Smooth muscle cell (in vitro differentiated cells): Measurements from ENCODE around the gene OTOG. TPM values are rescaled to one million over a fixed set of nuclear protein-coding genes. Genes with fewer than 3 reads are reported as not detected.

Experiments used
- DNase-seq: peaks from one replicate; lab custom pipeline; 2025; ENCODE audit not compliant: unreplicated experiment; lab: John Stamatoyannopoulos, UW
- H2AFZ ChIP-seq: fragments of 200-600 bp; sonication (generic); 2 replicates; pipeline ENCODE4 v1.6.0; 2016; ENCODE audit warnings: antibody characterized with exemption, low read depth, mild to moderate bottlenecking
- H3F3A ChIP-seq: fragments of 200-600 bp; sonication (generic); 2 replicates; pipeline ENCODE4 v1.6.0; 2017; ENCODE audit warnings: antibody characterized with exemption, low read depth
- H3K27ac ChIP-seq: fragments of 200-600 bp; sonication (generic); 2 replicates; pipeline ENCODE4 v1.5.1; 2016; ENCODE audit warnings: low read depth, mild to moderate bottlenecking
- H3K27me3 ChIP-seq: fragments of 200-600 bp; sonication (generic); 2 replicates; pipeline ENCODE4 v1.6.1; 2016; ENCODE audit warnings: low read depth, mild to moderate bottlenecking
- H3K36me3 ChIP-seq: fragments of 200-600 bp; sonication (generic); 2 replicates; pipeline ENCODE4 v1.5.1; 2016; ENCODE audit warnings: low read depth
- H3K4me1 ChIP-seq: fragments of 200-600 bp; sonication (generic); 2 replicates; pipeline ENCODE4 v1.5.1; 2016; ENCODE audit warnings: low read depth
- H3K4me2 ChIP-seq: fragments of 200-600 bp; sonication (generic); 2 replicates; pipeline ENCODE4 v1.6.0; 2016; ENCODE audit warnings: mild to moderate bottlenecking
- H3K4me3 ChIP-seq: fragments of 200-600 bp; sonication (generic); 2 replicates; pipeline ENCODE4 v1.5.1; 2016; ENCODE audit warnings: mild to moderate bottlenecking
- H3K79me2 ChIP-seq: fragments of 200-600 bp; sonication (generic); 2 replicates; pipeline ENCODE4 v1.6.0; 2016; ENCODE audit warnings: low read depth, mild to moderate bottlenecking
- H3K9ac ChIP-seq: fragments of 200-600 bp; sonication (generic); 2 replicates; pipeline ENCODE4 v1.6.0; 2016; ENCODE audit warnings: low read depth
- H3K9me3 ChIP-seq: fragments of 200-600 bp; sonication (generic); replicated peaks from 2 replicates; pipeline ENCODE4 v1.5.1; 2016; ENCODE audit warnings: low read depth
- H4K20me1 ChIP-seq: fragments of 200-600 bp; sonication (generic); 2 replicates; pipeline ENCODE4 v1.6.0; 2016; ENCODE audit warnings: low read depth
- WGBS: methylation state at CpG from one replicate; pipeline ENCODE4 v1.1.7; 2016; ENCODE audit warnings: low lambda C conversion rate; 5-methylcytosine and 5-hydroxymethylcytosine counted together
- polyA plus RNA-seq: library from polyadenylated mRNA; unstranded; fragments of >200 nt; fragmentation: Nextera tagmentation; extraction: Ambion mirVana; gene quantifications from 2 replicates; pipeline ENCODE4 v1.2.1, GENCODE V29; 2016
- total RNA-seq: library from RNA; depleted of rRNA; stranded (reverse); fragments of >200 nt; gene quantifications from 2 replicates; pipeline ENCODE4 v1.2.3, GENCODE V29; 2014
- TF ChIP-seq, protein P1 (sequence below): fragments of 200-600 bp; sonication (generic); IDR thresholded peaks from 2 replicates; pipeline ENCODE4 v1.5.1; 2017; ENCODE audit warnings: borderline replicate concordance, mild to moderate bottlenecking, antibody characterized with exemption; ENCODE audit not compliant: insufficient read depth, poor library complexity, severe bottlenecking

OTOG gene
- total and polyA plus RNA-seq, 2 experiments from 2014 or later = not detected

DNA sequence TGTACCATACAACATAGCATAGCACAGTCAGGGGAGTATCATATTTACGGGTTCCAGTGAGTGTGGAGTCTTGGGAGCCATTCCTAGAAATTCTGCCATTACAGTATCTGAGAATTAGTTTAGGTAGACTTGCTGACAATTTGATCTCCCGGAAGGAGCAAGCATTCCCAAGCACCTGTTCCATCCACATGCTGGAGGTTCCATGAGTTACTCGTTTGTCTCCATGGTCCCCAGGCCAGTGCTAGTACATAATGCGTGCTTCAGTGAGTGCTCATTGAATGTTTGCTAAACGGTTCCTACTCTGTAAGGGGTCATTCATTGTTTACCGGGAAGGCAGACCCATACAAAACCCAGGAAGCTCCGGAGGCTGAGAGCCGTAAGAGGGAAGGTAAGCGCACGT is 144.9 kb downstream of the OTOG start:
- H3K4me3 ChIP-seq = no peak overlapping the region
- H3K79me2 ChIP-seq = no peaks in the 10 kb centered on the region
- no peaks in the 10 kb centered on the region for H3K36me3 ChIP-seq
- no peaks in the 10 kb centered on the region for H3K4me1 ChIP-seq
- H4K20me1 ChIP-seq = no peaks in the 10 kb centered on the region
- no peak overlapping the region for H2AFZ ChIP-seq
- no peaks in the 10 kb centered on the region for H3K9me3 ChIP-seq
- H3K27me3 ChIP-seq = peaks cover 78% of the 10 kb centered on the region
- H3K9ac ChIP-seq = no peak overlapping the region
- no peak overlapping the region for H3K27ac ChIP-seq
- H3F3A ChIP-seq = no peaks in the 10 kb centered on the region
- TF ChIP-seq, protein P1, sequence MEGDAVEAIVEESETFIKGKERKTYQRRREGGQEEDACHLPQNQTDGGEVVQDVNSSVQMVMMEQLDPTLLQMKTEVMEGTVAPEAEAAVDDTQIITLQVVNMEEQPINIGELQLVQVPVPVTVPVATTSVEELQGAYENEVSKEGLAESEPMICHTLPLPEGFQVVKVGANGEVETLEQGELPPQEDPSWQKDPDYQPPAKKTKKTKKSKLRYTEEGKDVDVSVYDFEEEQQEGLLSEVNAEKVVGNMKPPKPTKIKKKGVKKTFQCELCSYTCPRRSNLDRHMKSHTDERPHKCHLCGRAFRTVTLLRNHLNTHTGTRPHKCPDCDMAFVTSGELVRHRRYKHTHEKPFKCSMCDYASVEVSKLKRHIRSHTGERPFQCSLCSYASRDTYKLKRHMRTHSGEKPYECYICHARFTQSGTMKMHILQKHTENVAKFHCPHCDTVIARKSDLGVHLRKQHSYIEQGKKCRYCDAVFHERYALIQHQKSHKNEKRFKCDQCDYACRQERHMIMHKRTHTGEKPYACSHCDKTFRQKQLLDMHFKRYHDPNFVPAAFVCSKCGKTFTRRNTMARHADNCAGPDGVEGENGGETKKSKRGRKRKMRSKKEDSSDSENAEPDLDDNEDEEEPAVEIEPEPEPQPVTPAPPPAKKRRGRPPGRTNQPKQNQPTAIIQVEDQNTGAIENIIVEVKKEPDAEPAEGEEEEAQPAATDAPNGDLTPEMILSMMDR = no peak
- H3K4me2 ChIP-seq = no peak overlapping the region
- 68% methylated on average over 10 of the region's 10 CpGs for WGBS
- DNase-seq = no peak

DNA sequence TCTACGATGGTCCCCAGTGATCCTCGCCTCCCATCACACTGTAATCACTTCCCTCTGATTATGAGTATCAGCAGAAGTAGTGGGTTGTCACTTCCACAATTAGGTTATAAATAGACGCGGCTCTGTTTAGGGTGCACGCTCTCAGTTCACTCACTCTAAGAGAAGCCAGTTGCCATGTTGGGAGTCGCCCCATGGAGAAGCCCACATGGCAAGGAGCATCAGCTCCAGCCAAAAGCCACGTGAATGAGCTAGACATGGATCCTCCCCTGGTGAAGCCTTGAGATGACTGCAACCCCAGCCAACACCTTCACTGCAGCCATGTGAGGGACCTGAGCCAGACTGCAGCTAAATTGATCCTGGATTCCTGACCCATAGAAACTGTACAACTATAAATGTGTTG is 145.9 kb downstream of the OTOG start:
- no peaks in the 10 kb centered on the region for H3K36me3 ChIP-seq
- no peak overlapping the region for H3K9ac ChIP-seq
- no peaks in the 10 kb centered on the region for H3K4me1 ChIP-seq
- no peak overlapping the region for H3K4me2 ChIP-seq
- no peak overlapping the region for H2AFZ ChIP-seq
- H3K4me3 ChIP-seq = no peak overlapping the region
- H4K20me1 ChIP-seq = no peaks in the 10 kb centered on the region
- H3K27ac ChIP-seq = no peak overlapping the region
- no peaks in the 10 kb centered on the region for H3K79me2 ChIP-seq
- 91% methylated on average over 7 of the region's 7 CpGs for WGBS
- H3K9me3 ChIP-seq = no peaks in the 10 kb centered on the region
- no peak for DNase-seq
- H3F3A ChIP-seq = no peaks in the 10 kb centered on the region
- peaks cover 87% of the 10 kb centered on the region for H3K27me3 ChIP-seq
- TF ChIP-seq, protein P1 = no peak

DNA sequence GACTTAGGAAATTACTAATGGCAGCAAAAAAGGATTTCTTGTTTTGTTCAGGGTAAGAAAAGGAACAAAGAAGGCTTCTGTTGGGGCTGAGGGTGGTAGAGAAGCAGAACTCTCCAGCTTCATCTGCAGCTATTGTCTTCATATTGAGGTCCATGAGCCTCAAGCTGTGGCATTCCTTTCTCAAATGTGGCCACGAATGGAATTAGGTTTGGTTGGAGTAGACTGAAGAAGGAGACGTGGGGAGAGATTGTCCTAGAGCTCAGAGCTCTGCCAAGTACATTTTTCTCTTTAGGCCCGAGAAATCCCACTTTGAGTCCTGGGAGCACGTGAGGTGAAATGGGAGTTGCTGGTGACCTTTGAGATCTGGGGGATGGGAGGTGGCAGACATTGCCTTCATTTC is 146.5 kb downstream of the OTOG start:
- no peaks in the 10 kb centered on the region for H3K36me3 ChIP-seq
- H3K4me3 ChIP-seq = no peak overlapping the region
- no peaks in the 10 kb centered on the region for H3K4me1 ChIP-seq
- H3K4me2 ChIP-seq = no peak overlapping the region
- H3K9me3 ChIP-seq = no peaks in the 10 kb centered on the region
- H3K79me2 ChIP-seq = no peaks in the 10 kb centered on the region
- TF ChIP-seq, protein P1 = no peak
- H4K20me1 ChIP-seq = no peaks in the 10 kb centered on the region
- H3F3A ChIP-seq = no peaks in the 10 kb centered on the region
- WGBS = 72% methylated on average over 4 of the region's 4 CpGs
- no peak overlapping the region for H3K9ac ChIP-seq
- no peak overlapping the region for H2AFZ ChIP-seq
- H3K27ac ChIP-seq = no peak overlapping the region
- no peak for DNase-seq
- peaks cover 87% of the 10 kb centered on the region for H3K27me3 ChIP-seq

DNA sequence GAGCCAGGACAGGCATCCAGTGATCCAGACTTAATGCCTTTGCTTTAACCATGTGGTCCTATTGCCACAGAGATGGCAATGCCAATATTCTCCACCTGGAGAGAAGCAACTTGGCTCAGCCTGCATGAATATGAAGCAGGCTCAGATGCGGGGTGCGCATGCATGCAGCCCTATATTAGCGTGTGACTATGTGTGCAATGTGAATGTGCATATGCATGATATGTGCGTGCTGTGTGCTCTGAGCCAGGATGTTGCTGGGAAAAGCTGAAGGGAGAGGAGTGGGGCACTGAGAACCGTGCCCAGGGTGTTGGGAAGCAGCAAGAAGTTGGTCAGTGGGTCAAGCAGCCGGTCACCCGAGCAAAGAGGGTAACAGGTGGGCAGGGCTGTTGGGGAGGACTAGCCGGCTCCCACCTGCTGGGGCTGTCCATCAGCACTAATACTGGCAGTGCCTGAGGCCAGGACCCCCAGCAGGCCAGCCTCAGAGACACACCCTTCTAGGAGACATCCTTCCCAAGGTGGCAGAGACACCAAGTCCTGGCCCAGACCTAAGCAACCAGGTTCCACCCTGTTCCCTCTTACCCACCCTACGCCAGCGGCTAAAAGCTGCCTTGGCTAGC is 147.5 kb downstream of the OTOG start:
- Histone ChIP-seq H3K36me3 (no peaks in the 10 kb centered on the region), H3K9ac (no peak overlapping the region), H3K4me2 (no peak overlapping the region), H3K4me1 (no peaks in the 10 kb centered on the region), H3K4me3 (no peak overlapping the region), H2AFZ (no peak overlapping the region), H3K27ac (no peak overlapping the region), H3K9me3 (no peaks in the 10 kb centered on the region), H3F3A (no peaks in the 10 kb centered on the region), H3K79me2 (no peaks in the 10 kb centered on the region), H4K20me1 (no peaks in the 10 kb centered on the region), H3K27me3 (peaks cover 81% of the 10 kb centered on the region)
- TF ChIP-seq, protein P1 = no peak
- 90% methylated on average over 10 of the region's 10 CpGs for WGBS
- no peak for DNase-seq
